Epithelial cell of esophagus (primary cell): ENCODE results near the gene RNF187.

Experiments used
- DNase-seq: peaks from one replicate; pipeline ENCODE4 v3.0.0; 2010; ENCODE audit warnings: low read depth
- H3K4me3 ChIP-seq: 2 replicates; pipeline ENCODE4 v1.5.1; 2011; ENCODE audit warnings: mild to moderate bottlenecking, low read length, control low read depth
- TF ChIP-seq, protein P1 (sequence below): IDR thresholded peaks from 2 replicates; pipeline ENCODE4 v1.5.1; 2011; ENCODE audit warnings: low read depth, mild to moderate bottlenecking, low read length, control low read depth, inconsistent platforms; ENCODE audit not compliant: insufficient read depth; ENCODE audit errors: missing control alignments

The RNF187 gene

DNA sequence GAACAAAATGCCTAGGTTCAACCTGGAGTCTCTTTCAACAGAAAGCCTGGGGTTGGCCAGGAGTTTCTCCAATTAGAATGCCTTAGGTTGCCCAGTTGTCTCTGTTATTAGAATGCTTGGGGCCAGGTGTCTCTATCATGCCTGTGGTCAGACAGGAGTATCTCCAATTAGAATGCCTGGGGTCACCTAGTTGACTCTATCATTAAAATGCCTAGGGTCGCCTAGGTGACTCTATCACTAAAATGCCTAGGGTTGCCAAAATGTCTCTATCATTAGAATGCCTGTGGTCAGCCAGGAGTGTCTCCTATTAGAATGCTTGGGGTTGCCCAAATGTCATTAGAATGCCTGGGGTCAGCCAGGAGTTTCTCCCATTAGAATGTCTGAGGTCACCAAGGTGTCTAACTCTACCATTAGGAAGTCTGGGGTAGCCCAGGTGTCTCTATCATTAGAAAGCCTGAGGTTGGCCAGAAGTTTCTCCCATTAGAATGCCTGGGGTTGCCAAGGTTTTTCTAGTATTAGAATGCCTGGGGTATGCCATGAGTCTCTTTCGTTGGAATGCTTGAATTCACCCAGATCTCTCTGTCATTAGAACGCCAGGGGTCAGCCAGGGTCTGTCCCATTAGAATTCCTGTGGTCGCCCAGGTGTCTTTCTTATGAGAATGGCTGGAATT is 57.9 kb downstream of the RNF187 start:
- no peak for DNase-seq
- no peak overlapping the region for H3K4me3 ChIP-seq
- TF ChIP-seq, protein P1, sequence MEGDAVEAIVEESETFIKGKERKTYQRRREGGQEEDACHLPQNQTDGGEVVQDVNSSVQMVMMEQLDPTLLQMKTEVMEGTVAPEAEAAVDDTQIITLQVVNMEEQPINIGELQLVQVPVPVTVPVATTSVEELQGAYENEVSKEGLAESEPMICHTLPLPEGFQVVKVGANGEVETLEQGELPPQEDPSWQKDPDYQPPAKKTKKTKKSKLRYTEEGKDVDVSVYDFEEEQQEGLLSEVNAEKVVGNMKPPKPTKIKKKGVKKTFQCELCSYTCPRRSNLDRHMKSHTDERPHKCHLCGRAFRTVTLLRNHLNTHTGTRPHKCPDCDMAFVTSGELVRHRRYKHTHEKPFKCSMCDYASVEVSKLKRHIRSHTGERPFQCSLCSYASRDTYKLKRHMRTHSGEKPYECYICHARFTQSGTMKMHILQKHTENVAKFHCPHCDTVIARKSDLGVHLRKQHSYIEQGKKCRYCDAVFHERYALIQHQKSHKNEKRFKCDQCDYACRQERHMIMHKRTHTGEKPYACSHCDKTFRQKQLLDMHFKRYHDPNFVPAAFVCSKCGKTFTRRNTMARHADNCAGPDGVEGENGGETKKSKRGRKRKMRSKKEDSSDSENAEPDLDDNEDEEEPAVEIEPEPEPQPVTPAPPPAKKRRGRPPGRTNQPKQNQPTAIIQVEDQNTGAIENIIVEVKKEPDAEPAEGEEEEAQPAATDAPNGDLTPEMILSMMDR, result no peak
